NT2/D1 (cell line): ENCODE measurements around the gene AGBL4.

Experiments used
- SUZ12 ChIP-seq: IDR thresholded peaks from 2 replicates; pipeline ENCODE4 v1.6.1; 2011; ENCODE audit not compliant: insufficient read length, insufficient read depth; ENCODE audit errors: extremely low read depth
- YY1 ChIP-seq: IDR thresholded peaks from 2 replicates; pipeline ENCODE4 v1.6.1; 2011; ENCODE audit not compliant: insufficient read length, insufficient read depth
- ZNF274 ChIP-seq: IDR thresholded peaks from 2 replicates; pipeline ENCODE4 v1.6.1; 2011; ENCODE audit warnings: mild to moderate bottlenecking, low read depth, low read length

DNA sequence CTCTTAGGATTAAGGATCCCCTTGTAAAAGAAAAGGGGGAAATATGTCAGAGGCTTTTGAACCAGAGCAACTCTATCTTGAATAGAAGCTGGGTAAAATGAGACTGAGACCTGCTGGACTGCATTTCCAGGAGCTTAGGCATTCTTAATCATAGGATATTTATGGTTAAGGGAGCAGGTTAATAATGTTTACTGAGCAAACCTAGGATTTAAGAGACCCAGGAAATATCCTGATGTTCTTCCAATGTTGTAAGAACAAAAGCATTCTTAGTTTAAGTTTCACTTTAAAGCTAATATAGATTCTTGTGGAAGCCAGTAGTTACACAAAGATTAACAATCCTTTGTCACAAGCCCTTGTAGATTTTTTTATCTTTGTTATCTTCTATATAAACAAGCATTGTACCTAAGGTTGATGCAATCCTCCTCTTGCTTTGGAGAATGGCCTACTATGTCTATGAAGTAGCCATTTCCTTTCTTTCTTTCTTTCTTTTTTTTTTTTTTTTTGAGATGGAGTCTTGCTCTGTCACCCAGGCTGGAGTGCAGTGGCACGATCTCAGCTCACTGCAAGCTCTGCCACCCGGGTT, 676.9 kb downstream of the AGBL4 start:
- TF ChIP-seq YY1: no peak
- TF ChIP-seq ZNF274: no peak
- TF ChIP-seq SUZ12: no peak
